Activated T-helper 1 cell treated with anti-CD3 and anti-CD28 coated beads, Interleukin-2, amount 50 U/mL, for 16 hours (primary cell): ENCODE results near the gene FANK1.

Experiments
- DNase-seq, 2 donors: peaks; one replicate each; pipeline ENCODE4 v3.0.0-alpha.2; 2020; ENCODE audit warnings: low read depth in 1 of 2, low spot score in 1 of 2

FANK1 gene

GRCh38 chr10:126058104-126058503 is 161.7 kb downstream of the FANK1 start:
- no peak for DNase-seq

DNA sequence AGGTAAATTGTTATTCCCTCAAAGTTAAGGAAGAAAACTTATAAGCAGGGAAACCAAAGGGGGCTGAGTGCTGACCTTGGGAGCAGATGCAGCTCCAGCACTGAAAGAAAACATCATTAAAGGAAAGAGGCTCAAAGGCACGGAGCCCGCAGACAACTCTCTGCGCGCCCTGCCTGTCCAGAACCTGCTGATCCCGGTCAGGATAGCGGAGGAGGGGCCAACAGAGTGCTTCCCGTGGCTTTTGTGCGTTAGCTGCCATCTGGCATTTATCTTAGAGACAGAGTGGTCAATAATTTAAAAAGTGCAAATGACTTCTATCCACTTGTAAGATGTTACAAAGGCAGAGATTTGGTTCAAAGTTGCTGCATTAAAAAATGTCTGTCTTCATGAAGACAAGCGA is 162.1 kb downstream of the FANK1 start:
- no peak for DNase-seq
